AG08396 (cell line): ENCODE data around the gene RCL1.

ENCODE experiments used
- DNase-seq: peaks from one replicate; pipeline ENCODE4 v3.0.0; 2012; ENCODE audit warnings: low spot score, mixed read lengths

The RCL1 gene

GRCh38 chr9:4812858-4813257 lies 20.1 kb downstream of the RCL1 start:
- DNase-seq = no peak

- DNase-seq = no peak
Measured at GRCh38 chr9:4814913-4815312, 22.2 kb downstream of the RCL1 start.

- no peak for DNase-seq
Measured at GRCh38 chr9:4815381-4815956, 22.7 kb downstream of the RCL1 start.

- DNase-seq = no peak
Measured at GRCh38 chr9:4820168-4820567, 27.4 kb downstream of the RCL1 start.

GRCh38 chr9:4821133-4821532 lies 28.4 kb downstream of the RCL1 start:
- no peak for DNase-seq

GRCh38 chr9:4822057-4822456 lies 29.3 kb downstream of the RCL1 start:
- no peak for DNase-seq

GRCh38 chr9:4826417-4827166 lies 33.8 kb downstream of the RCL1 start:
- no peak for DNase-seq

- DNase-seq = no peak
Measured at GRCh38 chr9:4827224-4827623, 34.5 kb downstream of the RCL1 start.

- no peak for DNase-seq
Measured at GRCh38 chr9:4828761-4829160, 36.0 kb downstream of the RCL1 start.

- DNase-seq = no peak
Measured at GRCh38 chr9:4829969-4830368, 37.2 kb downstream of the RCL1 start.

GRCh38 chr9:4830699-4831098 lies 38.0 kb downstream of the RCL1 start:
- DNase-seq = no peak

- no peak for DNase-seq
Measured at GRCh38 chr9:4831119-4831518, 38.4 kb downstream of the RCL1 start.

GRCh38 chr9:4831944-4832343 lies 39.2 kb downstream of the RCL1 start:
- no peak for DNase-seq

GRCh38 chr9:4832786-4833579 lies 40.2 kb downstream of the RCL1 start:
- DNase-seq = peak; percentile 72

- DNase-seq = no peak
Measured at GRCh38 chr9:4833781-4834560, 41.2 kb downstream of the RCL1 start.

- DNase-seq = no peak
Measured at GRCh38 chr9:4836676-4837075, 43.9 kb downstream of the RCL1 start.

- DNase-seq = peak; percentile 60
Measured at GRCh38 chr9:4837261-4838188, 44.8 kb downstream of the RCL1 start.

- no peak for DNase-seq
Measured at GRCh38 chr9:4838189-4838546, 45.4 kb downstream of the RCL1 start.

GRCh38 chr9:4839470-4839912 lies 46.7 kb downstream of the RCL1 start:
- no peak for DNase-seq

GRCh38 chr9:4840018-4840417 lies 47.3 kb downstream of the RCL1 start:
- DNase-seq = no peak

GRCh38 chr9:4842213-4842612 lies 49.5 kb downstream of the RCL1 start:
- DNase-seq = no peak
